Subcutaneous adipose tissue (tissue), 4 donors: Measurements from ENCODE around the gene SELENOP. TPM values are rescaled to one million over a fixed set of nuclear protein-coding genes. Genes with fewer than 3 reads are reported as not detected.

Experiments used
- CTCF ChIP-seq: fragments of 450-650 bp; IDR thresholded peaks from one replicate; pipeline ENCODE4 v1.5.1; 2016; ENCODE audit warnings: low read depth, mild to moderate bottlenecking, control low read depth, antibody characterized with exemption, moderate library complexity
- total RNA-seq, 4 donors: library from RNA; depleted of rRNA; stranded (reverse); fragments of >200 nt; gene quantifications; one replicate each; pipeline ENCODE4 v1.1.0, GENCODE V29; 2016

The SELENOP gene
- total RNA-seq, 4 donors from 2014 or later = 602 to 1,986 (median 1,436) TPM

- TF ChIP-seq CTCF = no peak
These were observed 12.8 kb upstream of the SELENOP start for GRCh38 chr5:42824347-42824976.

- TF ChIP-seq CTCF = no peak
These were observed 10.9 kb upstream of the SELENOP start for GRCh38 chr5:42822548-42822947.

GRCh38 chr5:42819745-42820144, 8.1 kb upstream of the SELENOP start:
- no peak for TF ChIP-seq CTCF

GRCh38 chr5:42813533-42813932, 1.8 kb upstream of the SELENOP start:
- no peak for TF ChIP-seq CTCF

- TF ChIP-seq CTCF = no peak
These were observed 928 bp upstream of the SELENOP start for GRCh38 chr5:42812620-42813019.

GRCh38 chr5:42810834-42811590, 680 bp downstream of the SELENOP start:
- no peak for TF ChIP-seq CTCF

- TF ChIP-seq CTCF = no peak
These were observed 2.6 kb downstream of the SELENOP start for GRCh38 chr5:42808888-42809611.
